DND-41 (cell line): ENCODE data around the gene ST6GALNAC2.

Source experiments
- ATAC-seq: fragments of 200-7000 bp; cut with Tn5 transposase; 3 replicates; pipeline ENCODE4 v1.9.1; 2021; ENCODE audit warnings: low read depth; ENCODE audit not compliant: insufficient read depth
- DNase-seq: peaks from one replicate; pipeline ENCODE4 v3.0.0-alpha.2; 2020
- H2AFZ ChIP-seq: 2 replicates; pipeline ENCODE4 v1.6.0; 2012; ENCODE audit warnings: low read depth, low read length
- H3K27ac ChIP-seq: 2 replicates; pipeline ENCODE4 v1.5.1; 2012; ENCODE audit warnings: low read length, inconsistent platforms
- H3K27me3 ChIP-seq: fragments of 200-600 bp; sonication (generic); 2 replicates; pipeline ENCODE4 v1.6.0; 2012; ENCODE audit warnings: low read length, mild to moderate bottlenecking, inconsistent platforms; ENCODE audit not compliant: insufficient read depth, poor library complexity
- H3K36me3 ChIP-seq: 2 replicates; pipeline ENCODE4 v1.5.1; 2012; ENCODE audit warnings: low read length, inconsistent platforms; ENCODE audit not compliant: insufficient read depth
- H3K4me1 ChIP-seq: 2 replicates; pipeline ENCODE4 v1.5.1; 2012; ENCODE audit warnings: mild to moderate bottlenecking, low read length; ENCODE audit not compliant: insufficient read depth
- H3K4me2 ChIP-seq: 2 replicates; pipeline ENCODE4 v1.6.0; 2012; ENCODE audit warnings: mild to moderate bottlenecking, moderate library complexity, low read length, inconsistent platforms; ENCODE audit not compliant: insufficient read depth
- H3K4me3 ChIP-seq, 2 experiments: fragments of 200-600 bp in 1 of 2; shearing (Covaris generic) in 1 of 2; 2 replicates each; pipeline ENCODE4 v1.5.1; 2012 to 2016; ENCODE audit warnings: inconsistent platforms in 2 of 2, low read length in 2 of 2, mild to moderate bottlenecking in 2 of 2, low read depth in 1 of 2, moderate library complexity in 1 of 2
- H3K79me2 ChIP-seq: 2 replicates; pipeline ENCODE4 v1.6.0; 2012; ENCODE audit warnings: low read length, inconsistent platforms; ENCODE audit not compliant: insufficient read depth
- H3K9ac ChIP-seq: 2 replicates; pipeline ENCODE4 v1.6.0; 2012; ENCODE audit warnings: low read depth, mild to moderate bottlenecking, inconsistent platforms, low read length, moderate library complexity
- H3K9me3 ChIP-seq: 2 replicates; pipeline ENCODE4 v1.5.1; 2012; ENCODE audit warnings: low read length, moderate library complexity, mild to moderate bottlenecking, inconsistent platforms; ENCODE audit not compliant: insufficient read depth, severe bottlenecking
- H4K20me1 ChIP-seq: 2 replicates; pipeline ENCODE4 v1.6.0; 2012; ENCODE audit warnings: low read length; ENCODE audit not compliant: insufficient read depth
- EZH2 ChIP-seq: IDR thresholded peaks from 3 replicates; pipeline ENCODE4 v1.6.1; 2012; ENCODE audit warnings: borderline replicate concordance, low read depth, mild to moderate bottlenecking, moderate library complexity, low read length, inconsistent platforms; ENCODE audit not compliant: severe bottlenecking
- TF ChIP-seq, protein P1 (sequence below): IDR thresholded peaks from 2 replicates; pipeline ENCODE4 v1.5.1; 2012; ENCODE audit warnings: borderline replicate concordance, low read length, moderate library complexity, mild to moderate bottlenecking; ENCODE audit not compliant: poor library complexity, severe bottlenecking; ENCODE audit errors: extremely low read depth

The ST6GALNAC2 gene

DNA sequence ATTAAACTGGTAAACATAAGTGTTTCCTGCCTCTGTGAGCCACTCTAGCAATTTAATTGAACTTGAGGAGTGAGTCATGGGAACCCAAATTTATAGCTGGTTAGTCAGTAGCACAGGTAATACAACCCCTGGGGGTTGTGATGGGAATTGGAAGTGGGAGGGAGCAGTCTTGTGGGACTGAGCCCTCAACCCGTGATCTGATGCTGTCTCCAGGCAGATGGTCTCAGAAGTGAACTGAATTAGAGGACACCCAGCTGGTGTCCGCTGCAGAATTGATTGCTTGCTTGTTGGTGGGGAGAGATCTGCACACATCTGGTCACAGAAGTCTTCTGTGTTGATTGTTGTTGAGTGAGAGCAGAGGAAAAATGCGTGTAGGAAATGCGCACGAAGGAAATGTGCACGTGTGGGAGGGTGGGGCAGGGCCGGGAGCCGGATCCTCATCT lies 7.7 kb upstream of the ST6GALNAC2 start:
- Histone ChIP-seq H4K20me1 (no peaks in the 10 kb centered on the region), H3K9ac (no peak overlapping the region), H2AFZ (no peak overlapping the region), H3K9me3 (no peaks in the 10 kb centered on the region), H3K27ac (no peak overlapping the region), H3K27me3 (peaks cover 3% of the 10 kb centered on the region), H3K4me2 (no peak overlapping the region), H3K79me2 (no peaks in the 10 kb centered on the region), H3K4me1 (no peaks in the 10 kb centered on the region), H3K4me3 (no peak overlapping the region), H3K36me3 (no peaks in the 10 kb centered on the region)
- DNase-seq (no peak), ATAC-seq (no peak)
- TF ChIP-seq EZH2, result no peak
- TF ChIP-seq, protein P1, sequence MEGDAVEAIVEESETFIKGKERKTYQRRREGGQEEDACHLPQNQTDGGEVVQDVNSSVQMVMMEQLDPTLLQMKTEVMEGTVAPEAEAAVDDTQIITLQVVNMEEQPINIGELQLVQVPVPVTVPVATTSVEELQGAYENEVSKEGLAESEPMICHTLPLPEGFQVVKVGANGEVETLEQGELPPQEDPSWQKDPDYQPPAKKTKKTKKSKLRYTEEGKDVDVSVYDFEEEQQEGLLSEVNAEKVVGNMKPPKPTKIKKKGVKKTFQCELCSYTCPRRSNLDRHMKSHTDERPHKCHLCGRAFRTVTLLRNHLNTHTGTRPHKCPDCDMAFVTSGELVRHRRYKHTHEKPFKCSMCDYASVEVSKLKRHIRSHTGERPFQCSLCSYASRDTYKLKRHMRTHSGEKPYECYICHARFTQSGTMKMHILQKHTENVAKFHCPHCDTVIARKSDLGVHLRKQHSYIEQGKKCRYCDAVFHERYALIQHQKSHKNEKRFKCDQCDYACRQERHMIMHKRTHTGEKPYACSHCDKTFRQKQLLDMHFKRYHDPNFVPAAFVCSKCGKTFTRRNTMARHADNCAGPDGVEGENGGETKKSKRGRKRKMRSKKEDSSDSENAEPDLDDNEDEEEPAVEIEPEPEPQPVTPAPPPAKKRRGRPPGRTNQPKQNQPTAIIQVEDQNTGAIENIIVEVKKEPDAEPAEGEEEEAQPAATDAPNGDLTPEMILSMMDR, result no peak

DNA sequence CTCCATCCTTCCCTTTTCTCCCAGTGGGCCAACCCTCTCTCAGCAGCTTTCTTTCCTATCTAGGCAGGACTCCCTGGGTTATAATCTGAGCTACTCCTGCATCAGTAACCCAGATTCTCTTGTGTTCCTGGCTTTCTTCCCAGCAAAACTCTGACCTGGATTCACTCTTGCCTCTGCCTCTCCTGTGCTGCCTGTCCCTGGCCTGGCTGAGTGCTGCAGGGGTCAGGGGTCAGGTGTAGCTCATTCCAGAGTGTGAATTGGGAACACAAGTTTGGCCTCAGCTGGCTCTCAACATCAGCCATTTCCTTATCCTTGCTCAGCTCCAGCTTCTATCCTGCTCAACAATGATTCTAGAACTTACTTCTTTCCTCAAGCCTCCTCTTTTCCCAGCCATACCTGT lies 2.5 kb upstream of the ST6GALNAC2 start:
- TF ChIP-seq, protein P1, result no peak
- no peak for TF ChIP-seq EZH2

DNA sequence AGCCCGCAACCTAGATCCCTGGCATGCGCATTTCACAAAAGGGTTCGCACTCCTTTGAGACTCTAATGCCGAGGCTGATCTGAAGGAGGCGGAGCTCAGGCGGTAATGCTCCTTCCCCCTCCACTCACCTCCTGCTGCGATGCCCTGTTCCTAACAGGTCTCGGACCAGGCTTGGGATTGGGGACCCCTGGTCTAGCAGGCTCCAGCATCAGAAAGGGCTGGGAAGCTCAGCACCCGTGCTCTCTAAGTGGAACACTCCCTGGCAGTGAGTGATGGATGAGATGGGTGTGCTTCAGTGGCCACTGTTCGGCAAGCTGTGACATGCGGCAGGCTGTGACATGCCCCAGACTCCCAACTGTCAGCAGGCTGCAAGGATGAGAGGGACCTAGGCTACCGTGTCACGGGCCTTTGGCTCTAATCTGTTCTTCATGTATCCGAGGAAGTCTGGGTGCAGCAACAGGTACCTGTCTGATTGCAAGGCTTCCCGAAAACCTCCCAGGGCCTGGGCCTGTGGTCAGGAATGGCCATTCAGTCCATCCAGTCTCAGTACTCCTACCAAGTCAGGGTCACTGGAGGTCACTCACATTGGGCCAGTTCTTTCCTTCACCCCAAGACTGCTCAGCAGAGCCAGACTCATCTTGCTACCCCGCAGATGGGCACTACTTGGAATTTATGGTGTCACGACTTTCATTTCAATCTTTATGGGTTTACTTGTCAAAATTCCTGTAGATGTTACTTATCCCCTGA lies 1.3 kb upstream of the ST6GALNAC2 start:
- no peak overlapping the region for H3K4me3 ChIP-seq
- no peak overlapping the region for H3K4me2 ChIP-seq
- no peak overlapping the region for H3K9ac ChIP-seq
- TF ChIP-seq EZH2, result no peak
- TF ChIP-seq, protein P1, result no peak
- ATAC-seq (peak; percentile 45; the same call in 1 of the 3 replicates), DNase-seq (no peak)
- H3K79me2 ChIP-seq, result no peaks in the 10 kb centered on the region
- no peaks in the 10 kb centered on the region for H3K36me3 ChIP-seq
- H3K4me1 ChIP-seq, result no peaks in the 10 kb centered on the region
- H3K27ac ChIP-seq, result no peak overlapping the region
- H2AFZ ChIP-seq, result no peak overlapping the region
- H4K20me1 ChIP-seq, result peaks cover 4% of the 10 kb centered on the region; the same call in 1 of the 2 replicates
- H3K27me3 ChIP-seq, result peaks cover 44% of the 10 kb centered on the region
- no peaks in the 10 kb centered on the region for H3K9me3 ChIP-seq

More for the DNA sequence above, 2.5 kb upstream of the ST6GALNAC2 start:
- H3K4me2 ChIP-seq, result no peak overlapping the region
- ATAC-seq (no peak), DNase-seq (no peak)
- H3K27me3 ChIP-seq, result peaks cover 44% of the 10 kb centered on the region
- no peak overlapping the region for H2AFZ ChIP-seq
- no peak overlapping the region for H3K27ac ChIP-seq
- H3K9ac ChIP-seq, result no peak overlapping the region
- H3K9me3 ChIP-seq, result no peaks in the 10 kb centered on the region
- H3K79me2 ChIP-seq, result no peaks in the 10 kb centered on the region
- H3K4me3 ChIP-seq, result no peak overlapping the region
- no peaks in the 10 kb centered on the region for H3K4me1 ChIP-seq
- no peaks in the 10 kb centered on the region for H3K36me3 ChIP-seq
- peaks cover 4% of the 10 kb centered on the region; the same call in 1 of the 2 replicates for H4K20me1 ChIP-seq
